Measurements from ENCODE around the gene NLRP5.

Gene NLRP5

GRCh38 chr19:56108447-56109195 lies 122.0 kb downstream of the NLRP5 start:
- Mint-ChIP-seq H3K4me1 (ENCODE audit: low read depth) (peaks cover 29% of the 10 kb centered on the region), H3K9me3 (no peaks in the 10 kb centered on the region), H3K27ac (no peak overlapping the region), H3K36me3 (ENCODE audit: low read depth) (peaks cover 6% of the 10 kb centered on the region), H3K4me3 (no peak overlapping the region), H3K27me3 (ENCODE audit: low read depth) (no peaks in the 10 kb centered on the region)
- DNase-seq (ENCODE audit: low spot score): no peak

GRCh38 chr19:56109226-56109625 lies 122.7 kb downstream of the NLRP5 start:
- Mint-ChIP-seq H3K4me1 (ENCODE audit: low read depth) (peaks cover 29% of the 10 kb centered on the region), H3K36me3 (ENCODE audit: low read depth) (peaks cover 6% of the 10 kb centered on the region), H3K4me3 (no peak overlapping the region), H3K27ac (no peak overlapping the region), H3K27me3 (ENCODE audit: low read depth) (no peaks in the 10 kb centered on the region), H3K9me3 (no peaks in the 10 kb centered on the region)
- DNase-seq (ENCODE audit: low spot score): no peak

- peaks cover 11% of the 10 kb centered on the region for H3K36me3 Mint-ChIP-seq (ENCODE audit: low read depth)
- H3K9me3 Mint-ChIP-seq: no peaks in the 10 kb centered on the region
- DNase-seq (ENCODE audit: low spot score): no peak
- no peaks in the 10 kb centered on the region for H3K27me3 Mint-ChIP-seq (ENCODE audit: low read depth)
- peaks cover 26% of the 10 kb centered on the region for H3K4me1 Mint-ChIP-seq (ENCODE audit: low read depth)
- no peak overlapping the region for H3K4me3 Mint-ChIP-seq
- no peak overlapping the region for H3K27ac Mint-ChIP-seq
Measured at GRCh38 chr19:56110515-56111448, 124.2 kb downstream of the NLRP5 start.

All from T-helper 2 cell treated with Interferon-gamma antibody and Interleukin-4, amounts not matched to agents 5 μg/mL and 100 μg/mL, for 36 hours (primary cell).